ENCODE data around the gene ATP11C. TPM values are rescaled to one million over a fixed set of nuclear protein-coding genes. Genes with fewer than 3 reads are reported as not detected.

ATP11C gene
- total RNA-seq, 1 donor from 2014 or later = 47.2 TPM

DNA sequence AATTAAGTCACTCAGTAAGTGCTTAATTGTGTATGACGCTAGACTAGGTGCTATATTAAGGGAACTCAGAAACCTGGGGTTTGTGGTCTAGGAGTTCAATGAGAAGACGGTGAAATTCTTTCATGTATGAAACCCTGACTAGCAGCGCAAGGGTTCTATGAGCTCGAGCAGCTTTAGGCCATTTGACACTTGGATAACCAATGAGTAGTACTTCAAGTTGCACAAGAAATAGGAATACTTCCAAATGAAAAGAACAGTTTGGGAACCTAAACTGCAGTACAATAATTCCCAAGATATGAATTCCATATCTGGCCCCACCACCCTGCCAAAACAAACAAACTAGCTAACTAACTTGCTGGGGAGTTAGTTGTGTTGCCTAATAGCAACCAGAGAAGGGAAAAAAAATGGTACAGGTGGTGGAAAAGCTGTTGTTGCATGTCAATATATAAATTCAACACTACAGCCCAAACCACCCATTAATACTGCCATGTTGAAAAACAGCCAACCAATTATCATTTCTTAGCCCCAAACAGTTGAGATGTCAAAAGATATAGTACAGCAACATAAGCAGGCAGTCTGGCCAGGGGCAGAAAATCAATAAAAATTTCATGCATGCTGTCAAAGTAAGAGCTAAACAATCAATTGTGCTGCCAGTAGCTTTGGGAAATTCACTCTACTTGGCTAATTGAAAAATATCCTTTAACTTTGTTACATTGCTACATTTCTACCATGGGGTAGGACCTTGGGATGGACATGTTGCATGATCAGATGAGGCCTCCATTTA, 170.3 kb downstream of the ATP11C start:
- no peak for DNase-seq
- Mint-ChIP-seq H3K4me1 (ENCODE audit: low read depth, unreplicated experiment) (peaks cover 3% of the 10 kb centered on the region), H3K36me3 (ENCODE audit: unreplicated experiment) (no peaks in the 10 kb centered on the region), H3K27ac (ENCODE audit: unreplicated experiment) (no peak overlapping the region), H3K4me3 (ENCODE audit: unreplicated experiment) (no peak overlapping the region), H3K9me3 (ENCODE audit: unreplicated experiment) (no peaks in the 10 kb centered on the region), H3K27me3 (ENCODE audit: unreplicated experiment) (no peaks in the 10 kb centered on the region)
- TF ChIP-seq, protein P1, sequence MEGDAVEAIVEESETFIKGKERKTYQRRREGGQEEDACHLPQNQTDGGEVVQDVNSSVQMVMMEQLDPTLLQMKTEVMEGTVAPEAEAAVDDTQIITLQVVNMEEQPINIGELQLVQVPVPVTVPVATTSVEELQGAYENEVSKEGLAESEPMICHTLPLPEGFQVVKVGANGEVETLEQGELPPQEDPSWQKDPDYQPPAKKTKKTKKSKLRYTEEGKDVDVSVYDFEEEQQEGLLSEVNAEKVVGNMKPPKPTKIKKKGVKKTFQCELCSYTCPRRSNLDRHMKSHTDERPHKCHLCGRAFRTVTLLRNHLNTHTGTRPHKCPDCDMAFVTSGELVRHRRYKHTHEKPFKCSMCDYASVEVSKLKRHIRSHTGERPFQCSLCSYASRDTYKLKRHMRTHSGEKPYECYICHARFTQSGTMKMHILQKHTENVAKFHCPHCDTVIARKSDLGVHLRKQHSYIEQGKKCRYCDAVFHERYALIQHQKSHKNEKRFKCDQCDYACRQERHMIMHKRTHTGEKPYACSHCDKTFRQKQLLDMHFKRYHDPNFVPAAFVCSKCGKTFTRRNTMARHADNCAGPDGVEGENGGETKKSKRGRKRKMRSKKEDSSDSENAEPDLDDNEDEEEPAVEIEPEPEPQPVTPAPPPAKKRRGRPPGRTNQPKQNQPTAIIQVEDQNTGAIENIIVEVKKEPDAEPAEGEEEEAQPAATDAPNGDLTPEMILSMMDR (IDR thresholded peaks at IDR 0.05; ENCODE audit: partially characterized antibody, unreplicated experiment) = no peak

DNA sequence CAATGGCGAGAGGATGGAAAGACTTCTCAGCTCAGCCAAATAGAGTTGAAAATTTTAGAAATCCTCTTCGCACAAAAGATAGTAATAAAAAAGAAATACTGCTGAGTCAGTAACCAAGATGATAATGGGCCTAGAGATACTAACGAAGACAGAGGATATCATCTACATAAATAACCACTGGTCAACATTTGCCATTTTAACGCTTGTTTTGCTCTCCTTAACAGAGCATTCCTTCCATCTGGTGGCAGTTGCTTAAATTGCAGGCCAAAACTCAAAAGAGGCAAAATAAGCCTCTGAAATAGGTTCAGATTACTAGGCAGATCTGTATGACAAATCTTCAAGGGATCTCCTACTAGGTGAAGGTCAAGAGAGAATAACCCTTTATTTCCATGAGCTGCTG, 173.2 kb downstream of the ATP11C start:
- Mint-ChIP-seq H3K27me3 (ENCODE audit: unreplicated experiment) (peaks cover 1% of the 10 kb centered on the region), H3K4me1 (ENCODE audit: low read depth, unreplicated experiment) (peaks cover 3% of the 10 kb centered on the region), H3K36me3 (ENCODE audit: unreplicated experiment) (no peaks in the 10 kb centered on the region), H3K9me3 (ENCODE audit: unreplicated experiment) (no peaks in the 10 kb centered on the region), H3K27ac (ENCODE audit: unreplicated experiment) (no peak overlapping the region), H3K4me3 (ENCODE audit: unreplicated experiment) (no peak overlapping the region)
- TF ChIP-seq, protein P1 (IDR thresholded peaks at IDR 0.05; ENCODE audit: partially characterized antibody, unreplicated experiment) = peak; percentile 32
- DNase-seq = no peak

DNA sequence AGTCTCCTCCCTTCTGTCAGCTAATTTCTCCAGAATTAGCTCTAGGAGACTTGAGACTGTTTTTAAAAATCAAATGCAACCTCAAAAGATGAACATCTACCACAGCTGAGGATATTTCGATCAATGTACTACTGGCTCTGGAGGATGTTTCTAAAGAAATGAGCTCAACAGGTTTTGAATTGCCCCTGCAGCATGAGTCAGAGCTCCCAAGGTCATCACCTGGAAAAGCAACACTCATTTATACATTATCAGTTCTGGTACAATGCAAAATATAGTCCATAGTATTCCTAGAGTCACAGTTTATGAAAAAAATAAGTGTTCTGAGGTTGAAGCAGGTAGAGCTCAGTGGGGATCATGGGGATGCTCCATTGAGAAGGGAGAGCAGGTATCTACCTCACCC, 174.0 kb downstream of the ATP11C start:
- H3K4me3 Mint-ChIP-seq (ENCODE audit: unreplicated experiment) = no peak overlapping the region

DNA sequence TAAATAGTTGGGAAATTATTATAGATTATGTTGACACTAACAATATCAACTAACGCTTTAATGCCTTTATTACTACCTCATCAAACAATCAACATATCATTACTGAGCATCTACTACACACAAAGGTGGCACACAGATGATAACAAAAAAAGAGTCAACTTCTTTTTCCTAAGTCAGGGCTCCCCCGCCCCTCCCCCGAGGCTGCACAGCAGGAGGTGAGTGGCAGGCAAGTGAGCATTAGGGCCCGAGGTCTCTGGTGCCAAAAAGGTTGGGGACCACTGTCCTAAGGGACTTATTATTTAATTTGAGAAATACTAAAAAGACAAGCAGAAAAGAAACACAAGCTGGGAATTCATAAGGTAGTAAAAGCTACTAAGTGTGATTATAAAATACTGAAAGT, 174.6 kb downstream of the ATP11C start:
- no peaks in the 10 kb centered on the region for H3K36me3 Mint-ChIP-seq (ENCODE audit: unreplicated experiment)
- H3K4me1 Mint-ChIP-seq (ENCODE audit: low read depth, unreplicated experiment) = peaks cover 3% of the 10 kb centered on the region
- no peak overlapping the region for H3K4me3 Mint-ChIP-seq (ENCODE audit: unreplicated experiment)
- H3K27ac Mint-ChIP-seq (ENCODE audit: unreplicated experiment) = no peak overlapping the region
- TF ChIP-seq, protein P1 (IDR thresholded peaks at IDR 0.05; ENCODE audit: partially characterized antibody, unreplicated experiment) = no peak
- H3K27me3 Mint-ChIP-seq (ENCODE audit: unreplicated experiment) = peaks cover 1% of the 10 kb centered on the region
- H3K9me3 Mint-ChIP-seq (ENCODE audit: unreplicated experiment) = no peaks in the 10 kb centered on the region
- no peak for DNase-seq

More for the DNA sequence above, 174.0 kb downstream of the ATP11C start:
- TF ChIP-seq, protein P1 (IDR thresholded peaks at IDR 0.05; ENCODE audit: partially characterized antibody, unreplicated experiment) = no peak
- H3K27ac Mint-ChIP-seq (ENCODE audit: unreplicated experiment) = no peak overlapping the region
- H3K36me3 Mint-ChIP-seq (ENCODE audit: unreplicated experiment) = no peaks in the 10 kb centered on the region
- H3K27me3 Mint-ChIP-seq (ENCODE audit: unreplicated experiment) = peaks cover 1% of the 10 kb centered on the region
- H3K4me1 Mint-ChIP-seq (ENCODE audit: low read depth, unreplicated experiment) = peaks cover 3% of the 10 kb centered on the region
- H3K9me3 Mint-ChIP-seq (ENCODE audit: unreplicated experiment) = no peaks in the 10 kb centered on the region
- DNase-seq = no peak

DNA sequence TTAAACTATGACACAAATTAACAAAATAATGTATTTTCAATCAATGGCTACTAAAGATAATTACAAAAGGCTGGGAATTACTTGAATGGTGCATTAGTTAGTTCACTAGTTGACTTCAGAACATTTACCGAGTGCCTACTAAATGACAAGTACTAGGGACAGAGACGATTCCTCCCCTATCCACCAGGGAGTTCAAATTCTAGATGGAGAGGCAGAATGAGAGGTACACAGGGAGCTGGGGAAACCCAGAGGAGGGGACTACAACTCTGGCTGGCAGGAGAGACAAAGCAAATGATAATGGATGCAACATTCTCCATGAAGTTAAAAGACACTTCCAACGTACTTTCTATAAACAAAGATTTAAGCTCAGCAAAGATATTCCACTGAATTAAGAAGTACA, 181.8 kb downstream of the ATP11C start:
- no peak overlapping the region for H3K27ac Mint-ChIP-seq (ENCODE audit: unreplicated experiment)
- TF ChIP-seq, protein P1 (IDR thresholded peaks at IDR 0.05; ENCODE audit: partially characterized antibody, unreplicated experiment) = no peak
- H3K36me3 Mint-ChIP-seq (ENCODE audit: unreplicated experiment) = no peaks in the 10 kb centered on the region
- peaks cover 3% of the 10 kb centered on the region for H3K4me1 Mint-ChIP-seq (ENCODE audit: low read depth, unreplicated experiment)
- H3K9me3 Mint-ChIP-seq (ENCODE audit: unreplicated experiment) = no peaks in the 10 kb centered on the region
- no peak for DNase-seq
- H3K27me3 Mint-ChIP-seq (ENCODE audit: unreplicated experiment) = no peaks in the 10 kb centered on the region
- H3K4me3 Mint-ChIP-seq (ENCODE audit: unreplicated experiment) = no peak overlapping the region
